GM21723 (cell line): ENCODE data around the gene KCNK5.

Experiments
- ATAC-seq: cut with Tn5 transposase; IDR thresholded peaks from one replicate; pipeline ENCODE4 v1.9.1; 2021; ENCODE audit warnings: mild to moderate bottlenecking, moderate library complexity; ENCODE audit not compliant: unreplicated experiment

KCNK5 gene

DNA sequence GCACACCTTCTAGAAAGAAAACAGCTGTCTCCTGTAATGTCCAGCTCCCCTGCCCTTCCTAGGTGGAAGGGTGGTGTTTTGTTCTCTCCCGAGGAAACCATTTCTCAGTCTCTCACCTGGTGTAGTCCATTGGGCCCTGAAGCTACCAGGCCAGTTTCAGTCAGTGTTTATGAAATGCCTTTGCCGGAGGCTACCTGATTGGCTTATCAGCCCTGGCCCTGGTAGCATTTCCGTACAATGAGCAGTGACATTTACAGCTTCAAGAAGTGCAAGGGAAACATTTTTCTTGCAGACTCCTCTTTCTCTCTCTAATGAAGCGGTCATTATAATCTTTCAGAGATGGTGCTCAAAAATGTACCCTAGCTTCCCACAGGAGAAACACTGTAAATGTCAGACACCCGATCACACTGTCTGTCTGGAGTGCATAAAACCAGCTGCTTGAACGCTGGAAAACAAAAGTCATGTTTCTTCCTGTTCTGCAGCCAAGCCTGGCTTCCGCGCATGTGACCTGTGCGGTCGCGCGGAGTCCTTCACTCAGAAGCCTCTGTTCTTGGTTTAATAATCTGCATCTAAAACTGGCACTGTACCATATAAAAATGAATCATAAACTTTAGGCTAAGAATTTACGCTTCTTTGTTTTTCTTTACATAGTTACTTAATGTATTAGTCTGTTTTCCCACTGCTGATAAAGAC is 85.9 kb downstream of the KCNK5 start:
- ATAC-seq, result no peak

DNA sequence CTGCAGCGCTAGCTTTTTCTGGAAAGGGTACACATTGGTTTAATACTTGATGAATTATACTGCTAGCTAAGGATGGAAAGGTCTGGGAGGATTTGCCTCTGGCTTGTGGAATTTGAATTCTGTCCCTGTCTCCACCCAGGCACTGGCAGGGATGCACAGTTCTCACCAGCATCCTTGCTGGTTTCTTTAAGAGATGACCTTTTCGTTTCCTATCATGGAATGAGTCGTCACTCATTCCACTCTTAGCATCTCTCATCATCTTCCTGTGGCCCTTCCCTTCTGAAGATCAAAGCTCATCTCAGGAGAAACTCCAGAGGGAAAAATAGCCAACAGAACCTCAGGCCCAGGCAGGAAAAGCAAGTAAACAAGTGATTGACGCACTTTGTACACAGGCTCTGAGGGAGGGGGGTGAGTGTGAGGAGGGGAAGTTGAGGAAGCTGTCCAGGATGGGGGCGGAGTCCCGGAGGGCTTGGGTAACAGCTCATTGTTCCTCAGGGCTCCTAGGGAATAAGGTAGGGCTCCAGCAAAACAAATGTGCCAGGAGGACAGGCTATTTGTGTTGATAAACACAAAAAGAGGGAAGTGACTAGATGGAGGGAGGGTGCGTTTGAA is 88.6 kb downstream of the KCNK5 start:
- ATAC-seq, result no peak
